ENCODE data around the gene LHCGR.
"Not testable (repeated sequence)": the region's sequence is repeated elsewhere in the genome, so short reads cannot be mapped to it uniquely, and the experiment has no call there.

The LHCGR gene

GRCh38 chr2:48739236-48739635, 16.3 kb downstream of the LHCGR start:
- not testable (repeated sequence) for DNase-seq

DNA sequence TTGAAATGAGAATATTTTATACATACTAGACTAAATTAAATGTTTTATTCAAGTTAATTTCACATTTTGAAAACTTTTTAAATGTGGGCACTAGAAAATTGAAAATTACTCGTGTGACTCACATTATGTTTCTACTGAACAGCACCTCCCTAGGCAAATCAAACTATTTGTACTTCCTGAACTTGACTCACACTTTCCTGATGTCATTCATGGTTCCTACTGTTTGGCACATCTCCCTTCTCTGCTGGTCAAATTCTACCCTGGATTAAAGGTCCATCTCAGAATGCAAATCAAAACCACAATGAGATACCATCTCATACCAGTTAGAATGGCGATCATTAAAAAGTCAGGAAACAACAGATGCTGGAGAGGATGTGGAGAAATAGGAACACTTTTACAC, 16.7 kb downstream of the LHCGR start:
- DNase-seq, result peak; percentile 16

- no peak for DNase-seq
These were observed 19.3 kb downstream of the LHCGR start for GRCh38 chr2:48736251-48736650.

- no peak for DNase-seq
These were observed 20.8 kb downstream of the LHCGR start for GRCh38 chr2:48734576-48735303.

DNA sequence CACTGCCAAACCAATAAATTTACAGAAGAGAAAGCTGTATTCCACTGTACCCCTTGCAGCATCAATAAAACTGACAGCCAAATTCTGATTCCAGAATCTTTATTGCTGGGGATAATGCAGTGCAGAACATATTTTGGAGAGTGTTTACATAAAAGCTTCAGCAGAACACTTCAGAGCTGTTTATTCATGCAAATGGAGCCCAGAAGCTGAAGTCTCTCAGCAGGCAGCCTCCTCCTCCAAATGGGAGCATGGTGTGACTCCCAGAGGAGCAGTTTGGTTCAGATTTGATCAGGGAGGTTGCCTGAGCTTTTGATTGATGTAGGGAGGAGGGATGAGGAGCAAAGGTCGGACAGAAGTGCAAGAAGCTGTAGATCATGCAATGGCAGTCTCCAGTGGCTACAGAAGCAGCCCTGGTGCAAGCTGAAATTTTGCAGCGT, 22.4 kb downstream of the LHCGR start:
- DNase-seq, result no peak

DNA sequence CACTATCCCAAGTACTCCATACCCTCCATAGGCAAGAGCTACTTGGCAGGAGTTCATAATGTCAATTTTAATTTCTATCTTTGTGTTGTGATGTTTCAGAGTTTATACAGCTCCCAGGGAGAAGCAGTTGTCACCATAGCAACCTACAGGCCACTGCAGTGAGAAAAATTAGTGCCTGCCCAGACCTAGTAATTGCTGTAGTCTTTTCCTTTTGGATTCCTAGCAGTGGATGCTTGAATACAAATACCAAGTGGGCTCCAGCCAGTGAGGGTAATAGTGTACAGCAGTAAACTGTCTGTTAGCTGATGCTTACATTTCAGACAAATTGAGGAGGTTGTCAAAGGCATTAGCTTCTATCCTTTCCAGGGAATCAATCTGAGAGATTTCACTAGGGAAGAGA, 26.7 kb downstream of the LHCGR start:
- DNase-seq, result no peak

- no peak for DNase-seq
These were observed 27.2 kb downstream of the LHCGR start for GRCh38 chr2:48728295-48728694.

DNA sequence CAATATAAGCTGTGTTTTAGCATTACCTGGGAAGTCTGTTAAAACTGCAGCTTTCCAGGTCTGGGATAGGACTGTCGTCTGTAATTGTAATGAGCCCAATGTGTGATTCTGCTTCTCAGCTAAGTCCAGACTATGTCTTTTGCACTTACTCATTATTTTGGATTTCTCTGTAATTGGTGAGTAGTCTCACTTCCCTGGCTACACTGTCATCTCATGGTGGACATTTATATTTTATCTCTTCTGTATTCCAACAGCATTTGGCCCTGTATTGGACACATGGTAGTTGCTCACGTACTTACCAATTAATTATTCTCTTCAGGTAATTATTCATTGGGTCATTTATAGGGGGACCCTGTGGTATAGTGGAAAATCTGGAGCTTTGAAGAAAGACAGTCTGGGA, 28.0 kb downstream of the LHCGR start:
- no peak for DNase-seq

GRCh38 chr2:48725696-48726494, 29.6 kb downstream of the LHCGR start:
- no peak for DNase-seq

GRCh38 chr2:48724278-48724677, 31.2 kb downstream of the LHCGR start:
- DNase-seq, result no peak

DNA sequence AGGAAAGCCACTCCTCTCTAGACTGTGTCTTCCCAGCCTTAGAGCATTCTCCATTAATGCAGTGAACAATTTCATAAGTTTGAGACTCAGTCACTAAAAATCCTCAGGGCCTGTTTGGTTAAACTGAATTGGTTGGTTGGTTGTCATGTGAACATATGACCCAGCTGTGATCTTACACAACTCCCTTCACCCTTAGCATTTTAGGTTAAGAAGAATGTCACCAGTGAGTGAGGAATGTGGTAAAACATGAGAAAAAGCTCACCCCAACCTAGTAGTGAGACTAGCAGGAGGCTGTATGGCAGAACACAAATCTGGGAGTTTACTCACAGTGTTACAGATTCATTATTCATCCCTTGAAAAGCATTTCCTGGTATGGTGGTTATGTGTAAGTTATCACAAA, 32.4 kb downstream of the LHCGR start:
- DNase-seq, result peak; percentile 14

DNA sequence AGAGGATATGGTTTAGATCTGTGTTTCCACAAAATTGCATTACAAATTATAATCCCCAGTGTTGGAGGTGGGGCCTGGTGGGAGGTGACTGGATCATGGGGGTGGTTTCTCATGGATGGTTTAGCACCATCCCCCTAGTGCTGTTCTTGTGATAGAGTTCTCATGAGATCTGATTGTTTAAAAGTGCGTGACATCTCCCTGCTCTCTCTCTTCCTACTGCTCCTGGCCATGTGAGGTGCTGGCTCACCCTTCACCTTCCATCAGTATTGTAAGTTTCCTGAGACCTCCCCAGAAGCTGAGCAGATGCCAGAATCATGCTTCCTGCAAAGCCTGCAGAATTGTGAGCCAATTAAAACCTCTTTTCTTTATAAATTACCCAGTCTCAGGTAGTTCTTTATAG, 33.1 kb downstream of the LHCGR start:
- no peak for DNase-seq

DNA sequence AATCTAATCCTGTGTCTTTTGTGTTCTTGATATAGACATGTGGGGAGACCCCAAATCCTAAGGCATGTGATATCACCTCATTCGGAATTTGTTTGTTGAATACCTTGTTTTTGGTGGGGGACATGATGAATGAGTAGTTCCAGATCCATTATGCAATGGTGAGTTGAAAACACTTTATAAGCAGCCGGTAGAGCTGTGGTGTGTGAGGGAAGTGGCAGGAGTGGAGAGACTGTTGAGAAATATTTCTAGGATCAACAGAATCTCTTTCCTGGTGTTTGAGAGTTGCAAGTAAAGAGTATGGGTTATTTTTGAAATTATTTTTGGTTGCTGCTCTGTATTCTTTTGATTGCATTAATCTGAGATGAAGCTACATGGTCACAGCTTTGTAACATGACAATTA, 34.4 kb downstream of the LHCGR start:
- DNase-seq, result no peak

DNA sequence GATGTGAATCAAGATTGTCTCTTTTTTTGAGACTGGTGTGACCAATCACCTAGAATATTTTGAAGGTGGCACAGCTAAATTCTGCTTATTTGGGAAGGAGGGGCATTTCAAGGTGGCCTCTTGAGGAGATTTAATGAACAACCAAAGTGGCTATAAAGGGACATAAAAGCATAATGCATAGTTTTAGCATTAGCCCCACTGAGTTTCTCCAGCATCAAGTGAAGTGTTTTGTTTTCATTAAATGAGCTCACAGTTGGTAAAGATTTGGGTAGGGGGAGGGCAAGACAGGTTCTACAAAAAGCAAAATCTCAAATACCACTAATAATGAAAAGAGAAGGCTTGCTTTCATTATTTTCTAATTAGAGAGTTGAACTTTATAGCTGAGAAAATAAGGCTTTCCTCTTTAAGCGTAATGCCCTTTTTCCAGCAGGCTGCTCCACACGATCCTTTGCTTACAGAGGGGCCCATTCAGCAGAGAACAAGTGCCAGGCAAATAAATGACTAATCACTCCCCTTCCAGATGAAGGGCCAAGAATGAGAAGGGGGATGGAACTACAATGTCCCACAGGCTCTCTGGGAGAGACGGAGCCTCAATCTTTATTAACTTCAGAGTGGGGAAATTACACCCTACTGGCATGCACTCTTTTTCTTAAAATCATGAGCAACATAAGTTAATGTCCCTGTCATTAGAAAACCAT, 35.9 kb downstream of the LHCGR start:
- no peak for DNase-seq

DNA sequence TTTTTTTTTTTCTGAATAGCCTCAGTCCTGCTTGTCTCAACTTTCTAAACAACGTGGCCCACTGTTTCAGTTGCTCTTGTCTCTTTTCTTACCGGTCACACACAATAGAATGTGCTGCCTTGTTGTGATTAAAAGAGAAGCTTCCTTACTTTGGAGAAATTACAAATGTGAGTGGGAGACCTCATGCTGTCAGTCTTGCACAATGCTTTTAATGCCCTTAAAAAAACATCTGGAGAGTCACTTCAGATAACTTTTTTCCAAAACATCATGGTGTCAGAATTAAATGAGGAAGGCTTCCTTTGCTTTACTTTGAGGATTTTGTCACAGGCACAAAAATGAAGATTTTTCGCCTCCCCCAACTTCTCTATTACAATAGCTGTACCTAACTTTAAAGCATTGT, 37.7 kb downstream of the LHCGR start:
- DNase-seq, result no peak

DNA sequence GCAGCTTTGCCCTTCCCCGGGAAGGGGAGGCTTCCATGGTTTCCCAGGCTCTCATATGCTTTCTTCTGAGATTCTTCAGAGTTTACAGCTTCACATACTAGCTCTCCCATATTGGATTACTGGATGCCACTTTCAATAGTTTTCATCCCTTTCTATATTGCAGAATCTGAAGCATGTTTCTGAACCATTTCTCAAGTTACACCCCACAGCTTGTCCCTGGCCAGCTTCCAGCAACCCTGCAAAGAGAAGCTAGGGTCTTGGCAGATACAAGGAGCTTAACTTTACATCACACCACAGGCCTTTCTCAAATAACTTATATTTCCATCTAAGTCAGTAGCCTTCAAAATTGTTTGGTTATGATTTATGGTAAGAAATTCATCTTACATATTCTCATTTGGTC, 39.6 kb downstream of the LHCGR start:
- no peak for DNase-seq

- DNase-seq, result peak; percentile 21
These were observed 40.3 kb downstream of the LHCGR start for GRCh38 chr2:48715042-48715899.

DNA sequence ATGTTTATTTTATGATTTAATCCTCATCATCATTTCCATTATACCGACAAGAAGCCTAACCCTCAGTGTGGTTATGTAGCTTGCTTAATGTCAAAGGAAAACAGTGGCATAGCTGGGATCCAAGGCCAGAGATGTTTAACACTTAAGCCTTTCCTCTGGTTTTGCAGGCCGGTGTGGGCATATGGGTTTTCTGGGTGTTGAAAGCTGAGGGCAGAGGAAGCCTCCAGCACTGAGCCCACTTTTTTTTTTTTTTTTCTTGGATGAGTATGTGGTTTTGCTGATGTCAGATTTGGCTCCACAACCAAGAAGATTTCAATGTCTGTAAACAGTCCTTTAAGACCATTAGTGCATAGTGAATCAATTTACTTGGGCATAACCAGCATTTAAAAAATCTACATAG, 41.3 kb downstream of the LHCGR start:
- no peak for DNase-seq

GRCh38 chr2:48713647-48714046, 41.9 kb downstream of the LHCGR start:
- no peak for DNase-seq

GRCh38 chr2:48712151-48712550, 43.4 kb downstream of the LHCGR start:
- DNase-seq, result no peak

- DNase-seq, result no peak
These were observed 44.2 kb downstream of the LHCGR start for GRCh38 chr2:48711343-48711742.

- DNase-seq, result no peak
These were observed 46.2 kb downstream of the LHCGR start for GRCh38 chr2:48709096-48710034.

Data from NCI-H226 (cell line).